Trophoblast cell (in vitro differentiated cells and primary cell): Measurements from ENCODE around the gene RXFP3. TPM values are rescaled to one million over a fixed set of nuclear protein-coding genes. Genes with fewer than 3 reads are reported as not detected.

ENCODE experiments used
- DNase-seq, 2 donors: peaks; one replicate each; pipeline ENCODE4 v3.0.0-alpha.2; 2016
- H2AFZ ChIP-seq: 2 replicates; pipeline ENCODE4 v1.6.1; 2013; ENCODE audit warnings: low read length, moderate library complexity, mild to moderate bottlenecking; ENCODE audit not compliant: insufficient read depth, poor library complexity
- H2AK5ac ChIP-seq: 2 replicates; pipeline ENCODE4 v1.6.1; 2013; ENCODE audit warnings: mild to moderate bottlenecking, low read length
- H2BK120ac ChIP-seq: 2 replicates; pipeline ENCODE4 v1.6.1; 2013; ENCODE audit warnings: low read length, mild to moderate bottlenecking, moderate library complexity; ENCODE audit not compliant: insufficient read depth, poor library complexity
- H2BK12ac ChIP-seq: 2 replicates; pipeline ENCODE4 v1.6.1; 2013; ENCODE audit warnings: mild to moderate bottlenecking, low read length, moderate library complexity
- H2BK5ac ChIP-seq: 2 replicates; pipeline ENCODE4 v1.6.1; 2013; ENCODE audit warnings: low read length, low read depth, moderate library complexity, mild to moderate bottlenecking; ENCODE audit not compliant: poor library complexity
- H3K14ac ChIP-seq: 2 replicates; pipeline ENCODE4 v1.6.1; 2013; ENCODE audit warnings: mild to moderate bottlenecking, low read length
- H3K18ac ChIP-seq: 2 replicates; pipeline ENCODE4 v1.6.1; 2013; ENCODE audit warnings: mild to moderate bottlenecking, low read length
- H3K23ac ChIP-seq: 2 replicates; pipeline ENCODE4 v1.6.1; 2013; ENCODE audit warnings: low read length
- H3K27ac ChIP-seq: 2 replicates; pipeline ENCODE4 v1.5.1; 2013; ENCODE audit warnings: low read depth, mild to moderate bottlenecking, inconsistent platforms, low read length, moderate library complexity
- H3K27me3 ChIP-seq: 2 replicates; pipeline ENCODE4 v1.6.1; 2013; ENCODE audit warnings: inconsistent platforms, mild to moderate bottlenecking, low read length, moderate library complexity; ENCODE audit not compliant: insufficient read depth
- H3K36me3 ChIP-seq, 2 experiments: 1 replicate in 1 of 2; 2 replicates in 1 of 2; pipeline ENCODE4 v1.6.1; 2013; ENCODE audit warnings: low read length in 2 of 2, mild to moderate bottlenecking in 2 of 2, moderate library complexity in 1 of 2; ENCODE audit not compliant: insufficient read depth in 2 of 2, control insufficient read depth in 1 of 2
- H3K4ac ChIP-seq: 2 replicates; pipeline ENCODE4 v1.6.1; 2013; ENCODE audit warnings: low read depth, mild to moderate bottlenecking, low read length, moderate library complexity
- H3K4me1 ChIP-seq, 2 experiments: 1 replicate in 1 of 2; 2 replicates in 1 of 2; pipeline ENCODE4 v1.6.1; 2013; ENCODE audit warnings: low read length in 2 of 2, mild to moderate bottlenecking in 2 of 2, moderate library complexity in 1 of 2; ENCODE audit not compliant: insufficient read depth in 2 of 2, control insufficient read depth in 1 of 2
- H3K4me2 ChIP-seq: 2 replicates; pipeline ENCODE4 v1.6.1; 2013; ENCODE audit warnings: inconsistent platforms, mild to moderate bottlenecking, low read length, moderate library complexity
- H3K4me3 ChIP-seq: 2 replicates; pipeline ENCODE4 v1.5.1; 2013; ENCODE audit warnings: mild to moderate bottlenecking, low read depth, low read length, inconsistent platforms
- H3K79me1 ChIP-seq: one replicate; pipeline ENCODE4 v1.6.1; 2013; ENCODE audit warnings: low read length
- H3K79me2 ChIP-seq: 2 replicates; pipeline ENCODE4 v1.6.1; 2013; ENCODE audit warnings: low read length, mild to moderate bottlenecking; ENCODE audit not compliant: control insufficient read depth, insufficient read depth, poor library complexity
- H3K9ac ChIP-seq: 2 replicates; pipeline ENCODE4 v1.6.1; 2013; ENCODE audit warnings: mild to moderate bottlenecking, low read length
- H3K9me3 ChIP-seq: 2 replicates; pipeline ENCODE4 v1.6.1; 2013; ENCODE audit warnings: low read depth, mild to moderate bottlenecking, control low read depth, inconsistent platforms, low read length; ENCODE audit not compliant: insufficient read depth
- H4K12ac ChIP-seq: 2 replicates; pipeline ENCODE4 v1.6.1; 2013; ENCODE audit warnings: low read depth, mild to moderate bottlenecking, low read length, moderate library complexity
- H4K8ac ChIP-seq: 2 replicates; pipeline ENCODE4 v1.6.1; 2013; ENCODE audit warnings: low read depth, mild to moderate bottlenecking, low read length, moderate library complexity
- H4K91ac ChIP-seq: one replicate; pipeline ENCODE4 v1.6.1; 2013; ENCODE audit warnings: low read depth, mild to moderate bottlenecking, low read length, moderate library complexity
- WGBS: extraction: QIAGEN DNeasy Blood & Tissue Kit; methylation state at CpG from one replicate; pipeline ENCODE4 v1.1.7; 2013; ENCODE audit warnings: missing lambda C conversion rate; ENCODE audit not compliant: insufficient read length, insufficient coverage; ENCODE audit errors: extremely low coverage; 5-methylcytosine and 5-hydroxymethylcytosine counted together
- polyA plus RNA-seq: library from polyadenylated mRNA; stranded (reverse); fragments of 200-250 nt; gene quantifications from 2 replicates; pipeline ENCODE4 v1.2.3, GENCODE V29; 2013

Gene RXFP3
- not detected in 2 replicates for polyA plus RNA-seq

DNA sequence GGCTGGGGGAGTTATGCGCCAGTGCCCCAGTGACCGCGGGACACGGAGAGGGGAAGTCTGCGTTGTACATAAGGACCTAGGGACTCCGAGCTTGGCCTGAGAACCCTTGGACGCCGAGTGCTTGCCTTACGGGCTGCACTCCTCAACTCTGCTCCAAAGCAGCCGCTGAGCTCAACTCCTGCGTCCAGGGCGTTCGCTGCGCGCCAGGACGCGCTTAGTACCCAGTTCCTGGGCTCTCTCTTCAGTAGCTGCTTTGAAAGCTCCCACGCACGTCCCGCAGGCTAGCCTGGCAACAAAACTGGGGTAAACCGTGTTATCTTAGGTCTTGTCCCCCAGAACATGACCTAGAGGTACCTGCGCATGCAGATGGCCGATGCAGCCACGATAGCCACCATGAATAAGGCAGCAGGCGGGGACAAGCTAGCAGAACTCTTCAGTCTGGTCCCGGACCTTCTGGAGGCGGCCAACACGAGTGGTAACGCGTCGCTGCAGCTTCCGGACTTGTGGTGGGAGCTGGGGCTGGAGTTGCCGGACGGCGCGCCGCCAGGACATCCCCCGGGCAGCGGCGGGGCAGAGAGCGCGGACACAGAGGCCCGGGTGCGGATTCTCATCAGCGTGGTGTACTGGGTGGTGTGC is at the start of gene RXFP3:
TSS of gene RXFP3 (plus strand) at position 6 of the 636 bp plus-strand sequence. CDS start at position 361, 355 bp downstream.
- no peaks in the 10 kb centered on the region for H3K27me3 ChIP-seq
- H3K36me3 ChIP-seq = no peaks in the 10 kb centered on the region
- no peak within 1 kb of the TSS for H4K8ac ChIP-seq
- no peak within 1 kb of the TSS for H2AK5ac ChIP-seq
- H2AFZ ChIP-seq = no peak within 1 kb of the TSS
- no peak within 1 kb of the TSS for H3K18ac ChIP-seq
- no peaks in the 10 kb centered on the region for H3K79me1 ChIP-seq
- H4K91ac ChIP-seq = no peak within 1 kb of the TSS
- H3K27ac ChIP-seq = no peak within 1 kb of the TSS
- H3K23ac ChIP-seq = no peak within 1 kb of the TSS
- H3K4me3 ChIP-seq = peak within 1 kb of the TSS; percentile 60
- H3K9me3 ChIP-seq = peaks cover 3% of the 10 kb centered on the region
- H3K14ac ChIP-seq = no peak within 1 kb of the TSS
- H3K79me2 ChIP-seq = no peaks in the 10 kb centered on the region
- H3K9ac ChIP-seq = no peak within 1 kb of the TSS
- no peak within 1 kb of the TSS for H2BK12ac ChIP-seq
- H3K4ac ChIP-seq = no peak within 1 kb of the TSS
- no peak within 1 kb of the TSS for H2BK120ac ChIP-seq
- no CpG with 5 or more reads among the region's 45 CpGs for WGBS
- H3K4me1 ChIP-seq = peaks cover 4% of the 10 kb centered on the region in 2 experiments
- no peak for DNase-seq
- peak within 1 kb of the TSS; percentile 99 for H3K4me2 ChIP-seq
- H4K12ac ChIP-seq = no peak within 1 kb of the TSS
- no peak within 1 kb of the TSS for H2BK5ac ChIP-seq

DNA sequence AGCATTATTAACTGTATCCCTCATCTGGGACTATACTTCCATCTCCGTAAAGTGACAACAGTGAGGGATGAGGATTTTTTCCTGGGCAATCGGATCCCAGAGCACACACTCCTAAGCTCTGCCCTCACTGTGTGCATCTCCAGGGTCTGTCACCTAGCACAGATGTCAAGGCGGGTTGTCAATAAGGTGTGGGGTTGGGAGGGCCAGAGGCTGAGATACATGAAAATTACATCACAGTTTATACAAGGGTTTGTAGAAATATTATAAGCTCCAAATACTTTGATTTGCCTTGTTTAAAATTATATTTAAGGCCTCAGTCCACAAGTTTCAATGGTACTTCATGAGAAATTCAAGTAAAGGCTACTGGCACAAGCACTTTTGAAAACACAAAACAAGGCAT is 48.9 kb upstream of the RXFP3 start:
- Histone ChIP-seq H3K9me3 (no peaks in the 10 kb centered on the region), H3K79me1 (peaks cover 2% of the 10 kb centered on the region), H3K18ac (no peak overlapping the region), H2BK120ac (no peak overlapping the region), H2BK5ac (no peak overlapping the region), H3K27me3 (no peaks in the 10 kb centered on the region), H3K4me2 (no peak overlapping the region), H4K8ac (no peak overlapping the region), H3K79me2 (no peaks in the 10 kb centered on the region), H3K4me1 (peaks cover 1 to 6% of the 10 kb centered on the region in 2 experiments), H3K4me3 (no peak overlapping the region), H2BK12ac (no peak overlapping the region), H3K36me3 (no peaks in the 10 kb centered on the region), H4K12ac (no peak overlapping the region), H2AK5ac (no peak overlapping the region), H3K4ac (no peak overlapping the region), H3K14ac (no peak overlapping the region), H4K91ac (no peak overlapping the region), H2AFZ (no peak overlapping the region), H3K23ac (no peak overlapping the region), H3K27ac (no peak overlapping the region), H3K9ac (no peak overlapping the region)
- DNase-seq = no peak
- WGBS = no CpG with 5 or more reads among the region's 3 CpGs

GRCh38 chr5:33888587-33888986 is 47.6 kb upstream of the RXFP3 start:
- no peak overlapping the region for H2BK12ac ChIP-seq
- no peak overlapping the region for H2BK5ac ChIP-seq
- no peak overlapping the region for H3K14ac ChIP-seq
- H3K4ac ChIP-seq = no peak overlapping the region
- H2AK5ac ChIP-seq = no peak overlapping the region
- H3K4me3 ChIP-seq = no peak overlapping the region
- H3K36me3 ChIP-seq = no peaks in the 10 kb centered on the region
- no peak for DNase-seq
- no peaks in the 10 kb centered on the region for H3K27me3 ChIP-seq
- no peak overlapping the region for H4K8ac ChIP-seq
- no peak overlapping the region for H2BK120ac ChIP-seq
- H3K9ac ChIP-seq = no peak overlapping the region
- no peak overlapping the region for H4K12ac ChIP-seq
- no CpG with 5 or more reads among the region's 4 CpGs for WGBS
- H4K91ac ChIP-seq = no peak overlapping the region
- H3K4me2 ChIP-seq = no peak overlapping the region
- peaks cover 6 to 13% of the 10 kb centered on the region in 2 experiments for H3K4me1 ChIP-seq
- no peaks in the 10 kb centered on the region for H3K9me3 ChIP-seq
- H2AFZ ChIP-seq = no peak overlapping the region
- H3K18ac ChIP-seq = no peak overlapping the region
- peaks cover 6% of the 10 kb centered on the region for H3K79me1 ChIP-seq
- H3K23ac ChIP-seq = no peak overlapping the region
- no peaks in the 10 kb centered on the region for H3K79me2 ChIP-seq
- H3K27ac ChIP-seq = no peak overlapping the region

- Histone ChIP-seq H3K27me3 (no peaks in the 10 kb centered on the region), H2AK5ac (no peak overlapping the region), H2BK5ac (no peak overlapping the region), H4K8ac (no peak overlapping the region), H3K4me2 (peak overlapping the region; percentile 71), H3K9ac (no peak overlapping the region), H4K12ac (no peak overlapping the region), H3K14ac (no peak overlapping the region), H3K4me1 (peaks cover 6 to 13% of the 10 kb centered on the region in 2 experiments), H3K23ac (no peak overlapping the region), H3K79me2 (no peaks in the 10 kb centered on the region), H3K79me1 (peaks cover 6% of the 10 kb centered on the region), H3K4me3 (no peak overlapping the region), H3K36me3 (no peaks in the 10 kb centered on the region), H4K91ac (no peak overlapping the region), H2BK120ac (no peak overlapping the region), H2BK12ac (no peak overlapping the region), H3K4ac (no peak overlapping the region), H3K18ac (no peak overlapping the region), H3K27ac (no peak overlapping the region), H3K9me3 (no peaks in the 10 kb centered on the region), H2AFZ (no peak overlapping the region)
- no peak for DNase-seq
- WGBS = no CpG with 5 or more reads among the region's 12 CpGs
These were observed 45.8 kb upstream of the RXFP3 start for GRCh38 chr5:33890131-33891032.
